ENCODE measurements around the gene CIAPIN1. TPM values are rescaled to one million over a fixed set of nuclear protein-coding genes. Genes with fewer than 3 reads are reported as not detected.

CIAPIN1 gene
- total and polyA plus RNA-seq, 8 donors, result 14.0 to 146 (median 32.7) TPM

DNA sequence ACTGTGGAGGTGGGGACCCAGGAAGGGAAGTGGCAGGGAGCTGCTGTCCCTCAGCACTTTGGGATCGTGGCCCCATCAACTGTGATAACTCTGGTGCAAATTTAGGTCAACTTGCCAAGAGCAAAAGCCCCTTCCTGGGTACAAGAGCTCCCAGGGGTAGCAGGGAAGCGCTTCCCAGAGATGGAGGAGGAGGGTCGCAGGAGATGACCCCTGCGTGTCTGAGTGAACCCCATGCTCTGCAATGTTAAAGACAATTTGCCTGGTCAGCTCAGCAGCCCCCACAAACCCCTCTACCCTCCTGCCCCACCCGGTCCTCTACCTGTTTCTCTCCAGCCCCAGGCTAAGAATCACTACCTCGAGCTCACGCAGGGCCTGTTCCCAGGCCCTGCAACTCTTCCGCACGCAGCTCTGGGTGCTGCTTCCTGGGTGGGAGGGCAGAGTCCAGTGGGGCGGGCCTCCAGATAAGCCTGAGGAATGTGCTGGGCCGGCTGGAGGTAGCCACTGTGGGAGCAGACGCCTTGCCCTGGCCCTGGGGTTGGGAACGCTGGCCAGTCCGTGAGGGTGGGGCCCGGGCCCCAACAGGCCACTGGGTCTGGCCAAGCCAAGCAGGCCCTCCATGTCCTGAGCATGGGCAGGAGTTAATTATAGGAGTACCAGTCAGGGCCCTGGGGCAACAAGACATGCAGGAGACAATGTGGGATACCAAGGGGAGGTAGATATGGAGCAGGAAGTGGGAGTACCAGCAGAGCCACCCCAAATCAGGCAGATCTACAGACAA, 33.0 kb upstream of the CIAPIN1 start:
- H3K27me3 ChIP-seq, result no peaks in the 10 kb centered on the region
- H3K4me3 ChIP-seq, result peak overlapping the region; percentile 39 to 61 (median 42)
- no peaks in the 10 kb centered on the region for H3K9me3 ChIP-seq
- peaks cover 1 to 12% (median 3%) of the 10 kb centered on the region in 4 donors for H3K36me3 ChIP-seq
- H3K27ac ChIP-seq, result peak overlapping the region; percentile 83 to 89 (median 84)
- intact Hi-C loops (cut with DNase I; ENCODE audit: low total_unique reads), result no loop called here
- TF ChIP-seq EP300 (IDR thresholded peaks at IDR 0.05), result no peak
- no peak for TF ChIP-seq POLR2A (IDR thresholded peaks at IDR 0.05)
- TF ChIP-seq POLR2AphosphoS5 (IDR thresholded peaks at IDR 0.05), result peak; percentile 7 to 67 (median 49)
- DNase-seq, result peak; percentile 91 to 92
- peaks cover 54 to 83% (median 77%) of the 10 kb centered on the region in 4 donors for H3K4me1 ChIP-seq
- WGBS, 5 donors, result 25 to 37% (median 25%) methylated on average over 9 to 15 of the region's 15 CpGs

DNA sequence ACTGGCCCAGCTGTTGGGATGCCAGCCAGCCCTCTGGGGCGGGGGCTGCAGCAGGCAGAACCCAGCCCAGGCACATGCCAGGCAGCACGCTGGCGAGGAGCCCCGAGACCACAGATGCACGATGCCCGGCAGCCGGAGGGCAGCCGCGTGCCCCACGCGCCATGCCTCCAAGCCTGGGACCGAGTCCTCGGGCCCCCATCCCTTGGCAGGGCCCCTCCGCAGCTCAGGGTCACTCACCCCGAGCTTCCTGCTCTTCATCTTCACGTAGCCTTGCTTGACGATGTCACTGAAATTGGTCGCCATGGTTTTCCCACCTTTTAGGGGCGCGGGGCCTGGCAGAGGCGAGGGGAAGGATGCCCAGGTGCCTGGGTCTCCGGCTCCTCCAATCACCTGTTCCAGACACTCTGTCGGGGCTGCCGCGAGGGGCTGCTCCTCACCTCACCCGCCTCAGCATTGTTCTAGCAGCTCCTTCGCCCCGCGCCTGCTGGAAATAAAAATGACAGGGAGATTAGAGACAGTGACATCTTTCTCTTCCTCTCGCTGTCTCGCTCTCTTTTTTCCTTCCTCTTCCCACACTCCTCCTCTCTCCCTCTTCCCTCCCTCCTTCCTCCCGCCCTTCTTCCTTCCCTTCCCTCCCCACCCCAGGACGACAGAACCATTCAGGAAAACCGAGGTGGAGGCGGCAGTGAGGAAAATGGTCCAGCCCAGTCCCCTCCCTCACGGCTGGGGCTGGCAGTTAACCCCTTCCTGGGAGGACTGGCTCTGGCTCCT, 32.2 kb upstream of the CIAPIN1 start:
- Histone ChIP-seq H3K36me3 (peaks cover 9 to 19% (median 11%) of the 10 kb centered on the region in 4 donors), H3K9me3 (no peaks in the 10 kb centered on the region), H3K4me1 (peaks cover 46 to 75% (median 70%) of the 10 kb centered on the region in 4 donors), H3K4me3 (peak overlapping the region; percentile 39 to 61 (median 42)), H3K27ac (peak overlapping the region; percentile 83 to 89 (median 84)), H3K27me3 (no peaks in the 10 kb centered on the region)
- 10 to 15% (median 10%) methylated on average over 32 to 36 of the region's 36 CpGs for WGBS, 5 donors
- DNase-seq, result peak; percentile 66 to 86
- TF ChIP-seq EP300 (IDR thresholded peaks at IDR 0.05), result no peak
- TF ChIP-seq POLR2AphosphoS5 (IDR thresholded peaks at IDR 0.05), result no peak
- no peak for TF ChIP-seq POLR2A (IDR thresholded peaks at IDR 0.05)
- TF ChIP-seq, protein P1, sequence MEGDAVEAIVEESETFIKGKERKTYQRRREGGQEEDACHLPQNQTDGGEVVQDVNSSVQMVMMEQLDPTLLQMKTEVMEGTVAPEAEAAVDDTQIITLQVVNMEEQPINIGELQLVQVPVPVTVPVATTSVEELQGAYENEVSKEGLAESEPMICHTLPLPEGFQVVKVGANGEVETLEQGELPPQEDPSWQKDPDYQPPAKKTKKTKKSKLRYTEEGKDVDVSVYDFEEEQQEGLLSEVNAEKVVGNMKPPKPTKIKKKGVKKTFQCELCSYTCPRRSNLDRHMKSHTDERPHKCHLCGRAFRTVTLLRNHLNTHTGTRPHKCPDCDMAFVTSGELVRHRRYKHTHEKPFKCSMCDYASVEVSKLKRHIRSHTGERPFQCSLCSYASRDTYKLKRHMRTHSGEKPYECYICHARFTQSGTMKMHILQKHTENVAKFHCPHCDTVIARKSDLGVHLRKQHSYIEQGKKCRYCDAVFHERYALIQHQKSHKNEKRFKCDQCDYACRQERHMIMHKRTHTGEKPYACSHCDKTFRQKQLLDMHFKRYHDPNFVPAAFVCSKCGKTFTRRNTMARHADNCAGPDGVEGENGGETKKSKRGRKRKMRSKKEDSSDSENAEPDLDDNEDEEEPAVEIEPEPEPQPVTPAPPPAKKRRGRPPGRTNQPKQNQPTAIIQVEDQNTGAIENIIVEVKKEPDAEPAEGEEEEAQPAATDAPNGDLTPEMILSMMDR (IDR thresholded peaks at IDR 0.05), result no peak
- intact Hi-C loops (cut with DNase I; ENCODE audit: low total_unique reads), result no loop called here

DNA sequence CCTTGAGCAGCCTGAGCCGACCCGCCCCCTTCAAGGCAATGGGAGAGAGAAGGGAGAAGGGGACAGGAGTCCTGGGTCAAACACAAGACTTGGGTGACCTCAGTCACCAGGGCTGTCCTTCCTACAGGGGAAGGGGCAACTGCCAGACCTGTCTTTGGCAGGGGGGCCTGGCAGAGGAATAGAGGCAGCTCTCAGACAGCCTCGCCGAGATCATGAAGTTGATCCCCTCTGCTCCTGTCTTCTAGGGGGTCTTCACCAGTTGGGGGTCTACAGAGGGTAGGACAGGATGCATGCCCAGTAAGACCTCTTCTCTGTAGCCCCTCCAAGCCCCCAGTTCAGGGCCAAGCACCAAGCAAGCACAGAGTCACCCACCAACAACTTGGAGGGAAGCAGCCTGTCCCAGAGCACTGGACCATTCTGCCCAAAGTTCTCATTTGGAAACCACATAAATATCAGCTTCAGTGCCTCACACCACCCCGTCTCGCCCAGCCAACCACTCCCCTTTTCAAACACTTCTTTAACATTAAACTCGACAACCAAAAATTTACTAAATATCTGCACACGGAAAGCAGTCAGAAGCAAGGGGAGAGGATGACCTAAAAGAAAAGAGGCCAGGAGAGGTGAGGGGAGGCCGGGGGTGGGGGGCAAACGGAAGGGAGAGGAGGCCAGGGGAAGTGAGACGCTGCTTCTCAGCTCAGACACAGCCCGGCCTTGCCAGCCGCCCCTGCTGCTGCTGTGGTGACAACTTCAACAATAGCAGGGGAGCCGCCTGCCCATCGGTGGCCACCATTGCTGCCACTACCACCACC, 31.4 kb upstream of the CIAPIN1 start:
- Histone ChIP-seq H3K4me3 (peak overlapping the region; percentile 39 to 61 (median 42)), H3K9me3 (no peaks in the 10 kb centered on the region), H3K27me3 (no peaks in the 10 kb centered on the region), H3K4me1 (peaks cover 40 to 68% (median 62%) of the 10 kb centered on the region in 4 donors), H3K27ac (peak overlapping the region in 4 of 5 donors; percentile 83 to 89 (median 86)), H3K36me3 (peaks cover 15 to 27% (median 19%) of the 10 kb centered on the region in 4 donors)
- TF ChIP-seq, protein P1 (IDR thresholded peaks at IDR 0.05), result no peak
- TF ChIP-seq EP300 (IDR thresholded peaks at IDR 0.05), result no peak
- no peak for TF ChIP-seq POLR2AphosphoS5 (IDR thresholded peaks at IDR 0.05)
- TF ChIP-seq POLR2A (IDR thresholded peaks at IDR 0.05), result no peak
- 31 to 35% (median 32%) methylated on average over 11 to 15 of the region's 15 CpGs for whole genome bisulfite sequencing, 5 donors
- intact Hi-C loops (cut with DNase I; ENCODE audit: low total_unique reads), result no loop called here
- DNase-seq, result no peak

DNA sequence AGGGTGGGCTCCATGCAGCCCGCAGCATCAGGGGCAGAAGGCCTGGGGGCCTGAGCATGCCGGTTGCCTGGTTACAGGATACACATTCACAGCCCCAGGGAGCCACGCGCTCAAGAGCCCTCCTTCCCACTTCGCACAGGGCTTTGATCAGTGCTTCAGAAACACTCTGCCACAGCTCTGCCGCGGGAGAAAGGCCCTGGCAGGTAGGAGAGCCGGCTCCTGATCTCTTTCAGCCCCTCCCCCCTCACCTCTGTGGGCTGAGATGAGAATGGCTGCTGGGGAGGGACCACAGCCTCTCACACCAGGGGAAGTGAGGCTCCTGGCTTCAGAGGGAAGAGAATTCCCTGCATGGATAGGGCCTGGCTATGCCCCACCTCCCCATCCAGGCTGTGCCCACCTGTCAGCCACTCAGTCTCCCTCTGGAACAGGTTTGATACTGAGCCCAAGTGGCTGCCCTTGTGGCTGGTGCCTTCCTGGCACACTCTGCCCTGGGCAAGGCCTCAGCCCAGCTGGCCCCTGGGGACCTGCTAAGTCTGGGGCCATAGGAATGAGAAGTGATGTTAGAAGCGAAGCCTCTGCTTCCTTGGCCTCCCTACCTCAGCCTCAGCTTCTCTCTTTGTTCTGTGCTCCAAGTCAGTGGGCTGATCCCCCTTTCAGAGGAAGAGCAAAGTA, 30.5 kb upstream of the CIAPIN1 start:
- DNase-seq, result no peak
- TF ChIP-seq EP300 (IDR thresholded peaks at IDR 0.05), result no peak
- TF ChIP-seq POLR2A (IDR thresholded peaks at IDR 0.05), result no peak
- TF ChIP-seq, protein P1 (IDR thresholded peaks at IDR 0.05), result no peak
- TF ChIP-seq POLR2AphosphoS5 (IDR thresholded peaks at IDR 0.05), result no peak
- Histone ChIP-seq H3K9me3 (no peaks in the 10 kb centered on the region), H3K27ac (peak overlapping the region in 3 of 5 donors; percentile 38 to 87 (median 84)), H3K36me3 (peaks cover 25 to 37% (median 28%) of the 10 kb centered on the region in 4 donors), H3K27me3 (no peaks in the 10 kb centered on the region), H3K4me3 (peak overlapping the region in 1 of 4 donors; percentile 61), H3K4me1 (peaks cover 37 to 73% (median 63%) of the 10 kb centered on the region in 4 donors)
- WGBS, 5 donors, result 58 to 86% (median 61%) methylated on average over 3 to 9 of the region's 9 CpGs
- intact Hi-C loops (cut with DNase I; ENCODE audit: low total_unique reads), result no loop called here

All from stomach (tissue), 9 donors.